Activated naive CD8-positive, alpha-beta T cell treated with anti-CD3 and anti-CD28 coated beads, Interleukin-2, amount 10 ng/mL, durations not matched to agents 7 days and 5 days (primary cell): ENCODE measurements around the gene TAB3. TPM values are rescaled to one million over a fixed set of nuclear protein-coding genes. Genes with fewer than 3 reads are reported as not detected.
A peak's percentile ranks its signal among the peaks of the same experiment; 100 is the strongest.

Source experiments
- ATAC-seq: fragments of 150-1000 bp; cut with Tn5 transposase; one replicate; pipeline ENCODE4 v1.10.0; 2021; ENCODE audit warnings: low read depth, moderate library complexity
- POLR2A ChIA-PET: fragments of 350-600 bp; sonication (Branson Sonifier 250); formaldehyde crosslinking; loops from one replicate; lab custom pipeline; 2021; ENCODE audit warnings: antibody characterized with exemption; lab: Charles Lee
- DNase-seq: peaks from one replicate; pipeline ENCODE4 v3.0.0; 2021
- H3K27ac Mint-ChIP-seq: one replicate; pipeline ENCODE4 v1.8.0; 2022; ENCODE audit warnings: mild to moderate bottlenecking, mixed read lengths
- H3K27me3 Mint-ChIP-seq: one replicate; pipeline ENCODE4 v1.8.0; 2022; ENCODE audit warnings: mild to moderate bottlenecking, moderate library complexity, mixed read lengths
- H3K36me3 Mint-ChIP-seq: one replicate; pipeline ENCODE4 v1.8.0; 2021; ENCODE audit warnings: mild to moderate bottlenecking, mixed read lengths
- H3K4me1 Mint-ChIP-seq: one replicate; pipeline ENCODE4 v1.8.0; 2021; ENCODE audit warnings: mixed read lengths
- H3K4me3 Mint-ChIP-seq: one replicate; pipeline ENCODE4 v1.8.0; 2022; ENCODE audit warnings: mild to moderate bottlenecking, moderate library complexity, mixed read lengths
- H3K9me3 Mint-ChIP-seq: one replicate; pipeline ENCODE4 v1.8.0; 2021; ENCODE audit warnings: mixed read lengths
- total RNA-seq, 2 experiments: library from RNA; stranded (reverse); gene quantifications; one replicate each; pipeline ENCODE4 v1.2.3, GENCODE V29; 2021

The TAB3 gene
- total RNA-seq, 2 experiments from 2014 or later = 17.3 to 20.7 TPM

DNA sequence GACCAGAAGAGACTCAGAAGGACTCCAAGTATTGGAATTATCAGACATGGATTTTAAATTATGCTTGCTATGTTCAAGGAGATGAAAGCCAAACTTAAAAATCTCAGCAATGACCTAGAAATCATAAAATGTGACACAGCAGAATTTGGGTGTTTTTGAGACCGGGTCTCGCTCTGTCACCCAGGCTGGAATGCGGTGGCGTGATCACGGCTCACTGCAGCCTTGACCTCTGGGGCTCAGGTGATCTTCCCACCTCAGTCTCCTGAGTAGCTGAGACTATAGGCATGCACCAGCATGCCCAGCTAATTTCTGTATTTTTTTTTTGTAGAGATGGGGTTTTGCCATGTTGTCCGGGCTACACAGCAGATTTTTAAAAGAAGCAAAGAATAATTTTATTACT, 12.7 kb downstream of the TAB3 start:
- no peaks in the 10 kb centered on the region for H3K27me3 Mint-ChIP-seq
- H3K4me3 Mint-ChIP-seq = no peak overlapping the region
- no peak overlapping the region for H3K27ac Mint-ChIP-seq
- DNase-seq = no peak
- POLR2A ChIA-PET = no interaction called here
- H3K4me1 Mint-ChIP-seq = no peaks in the 10 kb centered on the region
- no peaks in the 10 kb centered on the region for H3K9me3 Mint-ChIP-seq
- H3K36me3 Mint-ChIP-seq = peaks cover 5% of the 10 kb centered on the region
- ATAC-seq = no peak

DNA sequence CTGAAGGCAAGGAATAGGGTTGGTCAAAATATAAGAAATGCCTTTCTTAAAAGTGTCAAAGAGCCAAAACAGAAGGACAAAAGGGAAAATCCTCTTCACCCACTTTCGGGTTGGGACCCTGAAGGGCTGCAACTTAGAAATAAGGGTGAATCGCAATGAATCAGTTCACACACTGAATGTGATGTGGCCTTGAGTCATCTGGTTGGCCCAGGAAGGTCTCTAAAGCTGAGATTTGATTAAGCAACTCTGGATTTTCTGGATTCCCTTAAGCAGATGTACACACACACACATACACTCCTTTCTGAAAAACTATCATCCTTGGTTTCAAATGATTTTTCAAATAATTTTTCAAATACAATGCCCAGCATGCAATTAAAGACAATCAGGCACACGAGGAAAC, 13.1 kb downstream of the TAB3 start:
- H3K27me3 Mint-ChIP-seq = no peaks in the 10 kb centered on the region
- peaks cover 5% of the 10 kb centered on the region for H3K36me3 Mint-ChIP-seq
- H3K4me3 Mint-ChIP-seq = no peak overlapping the region
- POLR2A ChIA-PET = no interaction called here
- no peak for DNase-seq
- no peak overlapping the region for H3K27ac Mint-ChIP-seq
- H3K9me3 Mint-ChIP-seq = no peaks in the 10 kb centered on the region
- no peak for ATAC-seq
- no peaks in the 10 kb centered on the region for H3K4me1 Mint-ChIP-seq

DNA sequence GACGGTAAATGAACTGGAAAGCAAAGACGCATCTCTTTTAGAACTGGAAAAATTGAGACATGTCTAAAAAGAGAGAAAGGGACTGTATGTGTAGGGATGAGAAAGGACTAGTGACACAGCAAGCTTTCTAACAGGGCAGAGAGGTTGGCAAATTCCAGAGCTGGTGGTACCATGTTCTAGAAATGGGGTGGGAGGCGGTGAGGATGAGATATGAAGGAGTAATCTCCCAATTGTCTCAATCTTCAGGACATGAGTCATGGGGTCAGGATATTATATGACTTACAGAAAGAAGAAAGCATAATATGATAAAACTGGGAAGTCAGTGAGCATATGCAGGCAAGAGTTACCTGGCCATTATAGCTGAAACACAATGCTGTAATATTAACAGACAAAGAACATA, 14.2 kb downstream of the TAB3 start:
- no peak for ATAC-seq
- Mint-ChIP-seq H3K36me3 (peaks cover 7% of the 10 kb centered on the region), H3K4me1 (no peaks in the 10 kb centered on the region), H3K9me3 (no peaks in the 10 kb centered on the region), H3K27me3 (no peaks in the 10 kb centered on the region), H3K27ac (no peak overlapping the region), H3K4me3 (no peak overlapping the region)
- DNase-seq = no peak
- POLR2A ChIA-PET = no interaction called here

DNA sequence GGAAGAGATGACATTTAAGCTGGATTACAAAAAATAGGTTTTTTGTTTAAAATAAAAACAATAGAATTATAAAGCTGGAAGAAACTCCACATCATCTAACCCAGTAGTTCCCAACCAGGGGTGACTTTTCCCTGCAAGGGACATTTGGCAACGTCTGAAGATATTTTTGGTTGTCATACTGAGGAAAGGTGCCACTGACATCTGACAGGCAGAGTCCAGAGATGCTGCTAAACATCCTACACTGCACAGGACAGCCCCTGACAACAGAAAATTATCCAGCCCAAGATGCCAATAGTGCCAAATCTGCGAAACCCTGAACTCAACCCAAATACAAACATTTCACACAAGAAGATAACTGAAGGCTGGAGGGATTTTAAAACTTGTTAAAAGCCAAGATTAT, 18.5 kb downstream of the TAB3 start:
- peaks cover 4% of the 10 kb centered on the region for H3K36me3 Mint-ChIP-seq
- no peaks in the 10 kb centered on the region for H3K27me3 Mint-ChIP-seq
- H3K4me1 Mint-ChIP-seq = peaks cover 1% of the 10 kb centered on the region
- H3K9me3 Mint-ChIP-seq = no peaks in the 10 kb centered on the region
- no peak overlapping the region for H3K27ac Mint-ChIP-seq
- POLR2A ChIA-PET = no interaction called here
- ATAC-seq (no peak), DNase-seq (no peak)
- no peak overlapping the region for H3K4me3 Mint-ChIP-seq

DNA sequence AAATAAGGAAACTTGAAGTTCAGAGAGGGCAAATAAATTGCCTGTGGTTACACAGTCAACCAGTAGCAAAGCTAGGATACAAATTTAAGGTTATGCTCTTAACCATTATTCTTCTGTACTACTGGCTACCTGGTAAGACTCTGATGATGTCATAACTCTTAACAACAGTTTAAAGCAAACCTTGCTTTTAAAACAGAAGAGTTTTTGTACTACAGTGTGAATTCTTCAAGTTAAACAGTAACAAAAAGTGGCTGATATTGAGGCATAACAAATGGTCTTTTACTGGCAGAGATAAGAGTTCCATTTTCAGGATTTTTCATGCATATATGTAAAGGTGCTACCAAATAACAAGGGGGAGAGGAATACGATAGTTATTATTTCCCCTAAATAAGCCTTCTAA, 23.4 kb downstream of the TAB3 start:
- POLR2A ChIA-PET = no interaction called here
- DNase-seq (no peak), ATAC-seq (no peak)
- Mint-ChIP-seq H3K27me3 (no peaks in the 10 kb centered on the region), H3K36me3 (peaks cover 4% of the 10 kb centered on the region), H3K4me3 (no peak overlapping the region), H3K9me3 (no peaks in the 10 kb centered on the region), H3K27ac (no peak overlapping the region), H3K4me1 (peaks cover 1% of the 10 kb centered on the region)

DNA sequence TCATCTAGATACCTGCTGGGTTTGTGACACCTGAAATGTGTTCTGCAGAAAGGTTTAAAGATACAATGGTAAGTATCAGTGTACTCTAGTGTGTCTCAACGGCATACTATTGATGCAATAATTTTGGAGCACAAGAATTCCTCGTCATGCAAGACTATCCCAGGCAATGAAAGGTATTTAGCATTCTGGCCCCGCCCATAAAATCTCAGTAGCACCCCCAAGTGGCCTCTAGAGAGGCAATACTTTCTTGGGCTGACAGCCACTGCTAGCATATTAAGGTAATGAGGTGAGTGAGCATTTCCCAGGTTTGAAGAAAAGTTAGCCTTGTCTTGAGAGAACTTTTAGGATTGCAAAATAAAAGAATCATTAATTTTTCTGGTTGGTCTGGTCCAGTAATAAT, 24.0 kb downstream of the TAB3 start:
- Mint-ChIP-seq H3K27ac (no peak overlapping the region), H3K9me3 (no peaks in the 10 kb centered on the region), H3K4me3 (no peak overlapping the region), H3K36me3 (peaks cover 2% of the 10 kb centered on the region), H3K27me3 (no peaks in the 10 kb centered on the region), H3K4me1 (peaks cover 1% of the 10 kb centered on the region)
- DNase-seq (no peak), ATAC-seq (no peak)
- POLR2A ChIA-PET = no interaction called here

DNA sequence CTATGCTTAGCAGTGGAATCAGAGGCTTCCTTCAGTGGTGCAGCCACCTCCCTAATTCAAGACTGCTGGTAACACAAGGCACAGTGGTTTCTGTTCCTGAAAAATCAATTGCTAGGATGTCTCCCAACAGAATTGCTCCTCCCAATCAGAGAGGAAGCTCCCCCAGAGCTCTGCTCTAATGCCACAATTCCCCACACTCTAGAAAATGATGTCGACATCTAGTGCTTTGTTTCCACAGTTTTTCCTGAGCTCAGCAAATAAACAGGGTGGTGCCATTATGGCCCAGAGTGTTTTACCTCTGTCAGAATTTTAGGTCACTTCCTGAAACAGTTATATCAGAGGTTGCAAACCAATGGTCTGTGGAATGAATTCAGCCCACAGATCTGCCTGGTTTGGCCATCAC, 24.7 kb downstream of the TAB3 start:
- DNase-seq = no peak
- no peaks in the 10 kb centered on the region for H3K27me3 Mint-ChIP-seq
- H3K9me3 Mint-ChIP-seq = no peaks in the 10 kb centered on the region
- peaks cover 1% of the 10 kb centered on the region for H3K4me1 Mint-ChIP-seq
- H3K36me3 Mint-ChIP-seq = peaks cover 2% of the 10 kb centered on the region
- H3K4me3 Mint-ChIP-seq = no peak overlapping the region
- no peak overlapping the region for H3K27ac Mint-ChIP-seq
- POLR2A ChIA-PET = no interaction called here
- no peak for ATAC-seq

DNA sequence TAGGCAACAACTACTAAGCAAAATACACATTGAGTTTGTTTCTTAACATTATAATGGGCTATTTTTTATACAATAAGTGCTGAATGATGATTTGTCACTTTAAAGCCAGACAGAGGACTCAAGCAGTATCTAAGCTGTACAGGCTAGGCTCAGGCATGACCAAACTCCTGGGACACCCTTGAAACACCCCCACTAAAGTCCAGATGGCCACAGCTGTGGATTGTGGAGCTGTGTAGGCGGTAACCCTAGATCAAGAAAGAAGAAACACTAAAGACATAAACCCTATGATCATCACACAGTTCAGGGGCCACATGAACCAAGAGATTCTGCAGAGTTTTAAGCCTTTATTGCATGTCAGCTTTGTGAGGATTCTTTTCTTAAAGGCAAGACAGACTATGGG, 25.1 kb downstream of the TAB3 start:
- Mint-ChIP-seq H3K36me3 (peaks cover 5% of the 10 kb centered on the region), H3K4me1 (peaks cover 1% of the 10 kb centered on the region), H3K9me3 (no peaks in the 10 kb centered on the region), H3K27ac (no peak overlapping the region), H3K27me3 (no peaks in the 10 kb centered on the region), H3K4me3 (no peak overlapping the region)
- ATAC-seq (no peak), DNase-seq (no peak)
- POLR2A ChIA-PET = no interaction called here

DNA sequence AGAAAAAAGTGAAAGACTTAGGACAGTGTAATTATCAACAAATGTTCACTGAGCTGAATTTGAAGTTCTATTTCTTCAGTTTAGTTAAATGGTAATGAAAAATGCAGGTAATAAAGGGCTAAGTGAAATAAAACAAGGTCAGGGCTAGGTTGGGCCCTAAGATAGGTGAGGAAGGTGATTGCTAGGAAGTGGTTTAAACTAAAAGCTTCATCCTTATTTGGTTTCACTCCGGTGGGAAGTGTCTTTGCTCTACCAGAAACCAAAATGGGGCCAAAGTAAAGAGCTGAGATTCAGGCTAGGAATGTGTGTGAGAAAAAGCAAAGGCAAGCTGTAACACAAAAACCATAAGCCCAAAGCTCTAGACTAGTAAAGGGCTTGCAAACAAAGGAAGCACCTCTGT, 31.0 kb downstream of the TAB3 start:
- POLR2A ChIA-PET = no interaction called here
- ATAC-seq (no peak), DNase-seq (no peak)
- no peak overlapping the region for H3K4me3 Mint-ChIP-seq
- H3K27me3 Mint-ChIP-seq = no peaks in the 10 kb centered on the region
- peaks cover 2% of the 10 kb centered on the region for H3K4me1 Mint-ChIP-seq
- no peak overlapping the region for H3K27ac Mint-ChIP-seq
- no peaks in the 10 kb centered on the region for H3K9me3 Mint-ChIP-seq
- H3K36me3 Mint-ChIP-seq = peaks cover 22% of the 10 kb centered on the region

DNA sequence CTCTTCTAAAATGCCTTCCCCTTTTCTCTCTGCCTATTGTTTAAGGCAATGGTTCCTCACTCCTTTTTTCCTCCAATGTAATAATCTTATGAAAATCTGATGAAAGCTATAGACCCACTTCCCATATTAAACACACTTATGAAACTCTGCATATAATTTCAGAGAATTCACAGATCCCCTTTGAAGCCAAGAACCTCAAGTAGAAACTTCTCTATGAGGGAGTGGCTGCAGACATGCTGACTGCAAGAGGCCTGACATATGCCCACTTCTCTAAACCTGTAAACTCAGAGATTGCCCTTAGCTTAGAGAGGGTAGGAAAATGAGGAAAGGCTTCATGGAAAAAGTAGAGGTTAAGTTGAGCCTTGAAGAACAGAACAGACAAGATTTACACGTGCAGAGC, 37.6 kb downstream of the TAB3 start:
- POLR2A ChIA-PET = no interaction called here

DNA sequence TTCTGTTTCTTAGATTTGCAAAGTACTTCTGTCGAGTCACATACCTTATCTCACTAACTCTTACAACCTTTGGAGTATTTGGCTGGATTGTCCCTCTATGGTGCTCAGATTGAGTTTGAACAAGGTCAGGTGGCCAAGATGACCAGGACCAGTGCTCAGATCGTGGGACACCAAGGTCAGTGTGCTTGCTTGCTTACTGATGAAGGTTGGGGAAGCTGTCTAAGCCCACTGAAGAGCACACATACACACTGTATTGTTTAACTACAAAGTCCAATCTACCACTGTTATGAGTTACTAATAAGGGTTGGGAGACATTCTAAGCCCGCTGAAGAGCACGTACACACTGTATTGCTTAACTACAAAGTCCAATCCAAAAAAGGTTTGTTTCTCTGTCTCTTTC, 53.7 kb downstream of the TAB3 start:
- Mint-ChIP-seq H3K4me1 (peaks cover 13% of the 10 kb centered on the region), H3K27ac (no peak overlapping the region), H3K9me3 (no peaks in the 10 kb centered on the region), H3K4me3 (no peak overlapping the region), H3K36me3 (peaks cover 34% of the 10 kb centered on the region), H3K27me3 (no peaks in the 10 kb centered on the region)
- ATAC-seq = no peak
- POLR2A ChIA-PET = no interaction called here
- no peak for DNase-seq

More for the DNA sequence above, 37.6 kb downstream of the TAB3 start:
- Mint-ChIP-seq H3K36me3 (peaks cover 26% of the 10 kb centered on the region), H3K9me3 (no peaks in the 10 kb centered on the region), H3K4me1 (peaks cover 4% of the 10 kb centered on the region), H3K27me3 (no peaks in the 10 kb centered on the region), H3K27ac (no peak overlapping the region), H3K4me3 (no peak overlapping the region)
- DNase-seq (no peak), ATAC-seq (no peak)

DNA sequence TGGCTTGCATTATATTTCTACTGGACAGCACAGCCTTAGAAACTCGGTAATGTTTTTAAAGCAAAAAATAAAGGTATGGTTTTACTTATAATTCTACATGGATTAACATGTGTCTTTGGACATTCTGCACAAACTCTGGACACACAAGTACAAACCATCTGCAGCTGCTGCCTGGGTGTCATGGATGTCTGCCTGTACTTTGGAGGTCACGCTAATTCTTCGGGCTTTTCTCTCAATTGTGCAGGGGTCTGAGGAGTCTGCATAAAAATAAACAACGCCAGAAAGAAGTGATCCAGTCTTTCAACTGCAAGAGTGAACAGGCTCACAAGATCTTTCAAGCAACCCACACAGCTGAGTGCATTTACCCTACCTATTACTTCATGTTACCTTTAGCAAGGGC, 55.2 kb downstream of the TAB3 start:
- H3K27ac Mint-ChIP-seq = no peak overlapping the region

DNA sequence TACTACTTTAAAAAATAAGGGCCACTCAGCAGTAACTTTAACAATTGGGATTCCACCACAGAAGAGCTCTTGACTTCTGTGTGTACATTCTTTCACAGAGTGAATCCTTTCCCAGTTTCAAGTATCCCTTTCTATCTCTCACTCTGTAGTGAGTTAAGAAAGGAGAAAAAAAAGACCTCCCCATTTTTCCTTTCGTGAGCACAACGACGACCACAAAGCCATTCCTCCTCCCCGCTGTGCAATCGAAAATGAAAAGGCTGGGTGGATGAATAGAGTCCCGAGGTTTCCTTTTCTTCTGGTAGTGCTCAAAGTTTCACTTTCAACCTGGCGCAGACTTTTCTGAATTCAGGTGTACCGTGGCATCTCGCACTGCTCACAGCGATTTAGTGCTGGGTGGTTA, 58.0 kb downstream of the TAB3 start:
- peak; percentile 26 for DNase-seq
- POLR2A ChIA-PET = interaction anchor here (1.7 kb wide), 1 partner anchor 58 kb away, joined by 7 read pairs; the partner anchor contains the start of gene TAB3
- Mint-ChIP-seq H3K27me3 (no peaks in the 10 kb centered on the region), H3K27ac (peak overlapping the region; percentile 92), H3K4me1 (peaks cover 18% of the 10 kb centered on the region), H3K36me3 (peaks cover 12% of the 10 kb centered on the region), H3K9me3 (no peaks in the 10 kb centered on the region), H3K4me3 (peak overlapping the region; percentile 78)
- ATAC-seq = peak; percentile 90

More for the DNA sequence above, 55.2 kb downstream of the TAB3 start:
- POLR2A ChIA-PET = no interaction called here
- DNase-seq (no peak), ATAC-seq (no peak)
- Mint-ChIP-seq H3K9me3 (no peaks in the 10 kb centered on the region), H3K36me3 (peaks cover 27% of the 10 kb centered on the region), H3K27me3 (no peaks in the 10 kb centered on the region), H3K4me1 (peaks cover 15% of the 10 kb centered on the region), H3K4me3 (no peak overlapping the region)

DNA sequence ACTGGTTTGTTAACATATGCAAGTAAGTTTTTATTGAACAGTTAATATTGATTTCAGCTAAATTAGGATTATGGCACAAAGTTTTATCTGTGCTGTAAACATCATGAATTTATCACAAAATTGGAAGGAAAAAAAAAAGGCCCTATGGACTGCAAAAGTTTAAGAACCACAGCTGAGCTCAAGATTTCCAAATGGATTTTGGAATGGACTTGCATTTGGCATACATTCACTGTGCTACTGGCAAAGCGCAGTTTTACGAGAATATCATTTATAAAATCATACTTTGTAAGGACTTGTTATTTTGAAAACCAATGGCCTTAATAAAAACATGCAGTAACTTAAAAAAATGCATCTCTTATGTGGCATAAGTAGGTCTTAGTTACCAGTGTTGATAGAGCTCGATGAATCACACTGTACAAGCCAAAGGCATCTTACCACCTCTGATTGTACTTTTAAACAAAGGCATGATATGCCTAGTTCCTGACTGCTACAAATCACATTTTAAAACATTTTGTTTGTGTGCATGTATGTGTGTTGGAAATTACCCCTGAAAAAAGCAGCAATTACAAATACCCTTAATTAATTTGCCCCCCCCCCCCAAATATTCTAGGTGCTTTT, 58.6 kb downstream of the TAB3 start:
- no peak overlapping the region for H3K4me3 Mint-ChIP-seq
- no peak overlapping the region for H3K27ac Mint-ChIP-seq
- no peaks in the 10 kb centered on the region for H3K27me3 Mint-ChIP-seq
- no peak for ATAC-seq
- H3K36me3 Mint-ChIP-seq = peaks cover 10% of the 10 kb centered on the region
- H3K4me1 Mint-ChIP-seq = peaks cover 21% of the 10 kb centered on the region
- H3K9me3 Mint-ChIP-seq = no peaks in the 10 kb centered on the region
- no peak for DNase-seq
- POLR2A ChIA-PET = interaction anchor here (1.7 kb wide), 1 partner anchor 59 kb away, joined by 7 read pairs; the partner anchor contains the start of gene TAB3
